SK-N-SH treated with all-trans-retinoic acid at 6 μM for 48 hours (cell line): ENCODE results near the gene CD320.

Experiments used
- BACH2 ChIP-seq: fragments of 250-450 bp; sonication (Bioruptor Pico); IDR thresholded peaks from 2 replicates; pipeline ENCODE4 v1.9.0; 2021; ENCODE audit warnings: mild to moderate bottlenecking, borderline replicate concordance
- ISL1 ChIP-seq: fragments of 250-450 bp; sonication (Bioruptor Pico); IDR thresholded peaks from 2 replicates; pipeline ENCODE4 v2.1.2; 2022; ENCODE audit warnings: mild to moderate bottlenecking, moderate library complexity
- PATZ1 ChIP-seq: fragments of 250-450 bp; sonication (Bioruptor Pico); IDR thresholded peaks from 2 replicates; pipeline ENCODE4 v1.8.0; 2020; ENCODE audit warnings: mild to moderate bottlenecking, moderate library complexity, borderline replicate concordance
- POU6F1 ChIP-seq: fragments of 250-450 bp; sonication (Bioruptor Pico); IDR thresholded peaks from 2 replicates; pipeline ENCODE4 v1.8.0; 2021; ENCODE audit warnings: low read depth, mild to moderate bottlenecking, moderate library complexity, borderline replicate concordance
- RARB ChIP-seq: fragments of 250-450 bp; sonication (Bioruptor Pico); IDR thresholded peaks from 2 replicates; pipeline ENCODE4 v1.8.0; 2021; ENCODE audit warnings: mild to moderate bottlenecking, moderate library complexity

- TF ChIP-seq PATZ1 (CRISPR knock-in tag), result no peak
- no peak for TF ChIP-seq RARB
- TF ChIP-seq POU6F1, result no peak
- no peak for TF ChIP-seq ISL1 (CRISPR knock-in tag)
- TF ChIP-seq BACH2 (CRISPR knock-in tag), result no peak
Observed at GRCh38 chr19:8321067-8321985, 13.2 kb upstream of the CD320 start, which contains the start of the genes NDUFA7 and RPS28.
